H1 (cell line): ENCODE measurements around the gene OASL. TPM values are rescaled to one million over a fixed set of nuclear protein-coding genes. Genes with fewer than 3 reads are reported as not detected.

Source experiments
- CTCF ChIA-PET: fragments of 300-600 bp; sonication (Branson Sonifier 250); formaldehyde crosslinking; loops from one replicate; lab custom pipeline; 2021; ENCODE audit not compliant: partially characterized antibody; lab: Charles Lee
- POLR2A ChIA-PET: fragments of 300-600 bp; sonication (Branson Sonifier 250); formaldehyde crosslinking; loops from one replicate; lab custom pipeline; 2021; ENCODE audit warnings: inconsistent platforms; ENCODE audit not compliant: partially characterized antibody; lab: Charles Lee
- DNase-seq, 2 experiments: peaks; one replicate each; pipeline versions ENCODE4 v3.0.0 to v3.0.0-alpha.2; 2010 to 2022; ENCODE audit warnings: low spot score in 2 of 2, low read depth in 1 of 2, mixed read lengths in 1 of 2
- FAIRE-seq: peaks from 2 replicates; lab custom pipeline; 2011; peaks lifted over from hg19 to GRCh38; lab: Jason Lieb, UNC
- H2AFZ ChIP-seq: 2 replicates; pipeline ENCODE4 v1.8.1; 2012; ENCODE audit warnings: low read length, inconsistent platforms
- H2AK5ac ChIP-seq: 2 replicates; pipeline ENCODE4 v1.6.1; 2013; ENCODE audit warnings: low read depth, low read length
- H2BK120ac ChIP-seq: replicated peaks from 2 replicates; pipeline ENCODE3; 2013; ENCODE audit warnings: low read depth, low read length, inconsistent platforms
- H2BK12ac ChIP-seq: 2 replicates; pipeline ENCODE4 v1.6.1; 2013; ENCODE audit warnings: low read depth, low read length
- H2BK15ac ChIP-seq: 2 replicates; pipeline ENCODE4 v1.6.1; 2013; ENCODE audit warnings: low read length
- H2BK20ac ChIP-seq: 2 replicates; pipeline ENCODE4 v1.6.1; 2013; ENCODE audit warnings: low read length
- H2BK5ac ChIP-seq: 2 replicates; pipeline ENCODE4 v1.6.1; 2013; ENCODE audit warnings: low read depth, low read length
- H3K14ac ChIP-seq: 2 replicates; pipeline ENCODE4 v1.6.1; 2013; ENCODE audit warnings: inconsistent platforms; ENCODE audit not compliant: insufficient read length
- H3K18ac ChIP-seq: 2 replicates; pipeline ENCODE4 v1.6.1; 2013; ENCODE audit warnings: low read length; ENCODE audit errors: extremely low read depth
- H3K23ac ChIP-seq: 2 replicates; pipeline ENCODE4 v1.6.1; 2013; ENCODE audit warnings: inconsistent platforms; ENCODE audit not compliant: insufficient read length
- H3K23me2 ChIP-seq: 2 replicates; pipeline ENCODE4 v1.6.1; 2013; ENCODE audit warnings: low read depth, low read length
- H3K27ac ChIP-seq: 2 replicates; pipeline ENCODE4 v1.6.1; 2011; ENCODE audit warnings: low read depth, low read length, inconsistent platforms
- H3K27me3 ChIP-seq, 4 experiments: replicated peaks in 1 of 4; 1 replicate in 1 of 4; 2 replicates in 3 of 4; pipeline versions ENCODE4 v1.6.1 to v1.8.1; 2011 to 2013; ENCODE audit warnings: low read length in 3 of 4, mild to moderate bottlenecking in 3 of 4, inconsistent platforms in 2 of 4, mixed read lengths in 2 of 4, moderate library complexity in 1 of 4; ENCODE audit not compliant: control insufficient read depth in 3 of 4, insufficient read depth in 3 of 4; ENCODE audit errors: extremely low read depth in 1 of 4
- H3K36me3 ChIP-seq, 4 experiments: 2 replicates each; pipeline versions ENCODE4 v1.6.1 to v1.8.1; 2011 to 2013; ENCODE audit warnings: mild to moderate bottlenecking in 4 of 4, low read length in 3 of 4, moderate library complexity in 2 of 4, control low read depth in 1 of 4, inconsistent platforms in 1 of 4; ENCODE audit not compliant: insufficient read depth in 4 of 4, control insufficient read depth in 2 of 4
- H3K4ac ChIP-seq: replicated peaks from 2 replicates; pipeline ENCODE3; 2013; ENCODE audit warnings: low read length, low read depth, mixed read lengths, inconsistent platforms; ENCODE audit not compliant: insufficient read length
- H3K4me1 ChIP-seq, 4 experiments: replicated peaks in 1 of 4; 1 replicate in 1 of 4; 2 replicates in 3 of 4; pipeline versions ENCODE4 v1.6.1 to v1.8.1; 2011 to 2013; ENCODE audit warnings: low read length in 3 of 4, inconsistent platforms in 2 of 4, mixed read lengths in 1 of 4; ENCODE audit not compliant: insufficient read depth in 4 of 4, control insufficient read depth in 3 of 4
- H3K4me2 ChIP-seq, 2 experiments: 2 replicates each; pipeline versions ENCODE4 v1.6.1 to v1.8.1; 2011 to 2013; ENCODE audit warnings: low read depth in 2 of 2, low read length in 2 of 2, control low read depth in 1 of 2, inconsistent platforms in 1 of 2, mild to moderate bottlenecking in 1 of 2; ENCODE audit not compliant: insufficient read depth in 1 of 2
- H3K4me3 ChIP-seq, 4 experiments: fragments of 200-600, 300-600 bp in 1 of 4; sonication (generic), shearing (Covaris generic), sonication (Bioruptor Twin) in 1 of 4; 2 replicates each; pipeline versions ENCODE4 v1.5.1 to v1.8.1; 2011 to 2016; ENCODE audit warnings: low read length in 4 of 4, low read depth in 3 of 4, control low read depth in 2 of 4, inconsistent platforms in 2 of 4, mild to moderate bottlenecking in 2 of 4, mixed read lengths in 1 of 4, moderate library complexity in 1 of 4; ENCODE audit not compliant: insufficient read depth in 2 of 4; ENCODE audit errors: extremely low read depth in 1 of 4
- H3K56ac ChIP-seq: replicated peaks from 2 replicates; pipeline ENCODE3; 2013; ENCODE audit warnings: low read depth, mild to moderate bottlenecking, mixed read lengths, low read length, inconsistent platforms; ENCODE audit not compliant: insufficient read length
- H3K79me1 ChIP-seq: 2 replicates; pipeline ENCODE4 v1.6.1; 2013; ENCODE audit warnings: low read depth, low read length, control low read depth
- H3K79me2 ChIP-seq, 2 experiments: 2 replicates each; pipeline versions ENCODE4 v1.6.1 to v1.8.1; 2012 to 2013; ENCODE audit warnings: low read length in 2 of 2, mild to moderate bottlenecking in 2 of 2, inconsistent platforms in 1 of 2; ENCODE audit not compliant: insufficient read depth in 2 of 2, control insufficient read depth in 1 of 2
- H3K9ac ChIP-seq, 4 experiments: replicated peaks in 1 of 4; 1 replicate in 1 of 4; 2 replicates in 3 of 4; pipeline versions ENCODE4 v1.6.1 to v1.8.1; 2011 to 2013; ENCODE audit warnings: low read depth in 3 of 4, low read length in 3 of 4, control low read depth in 2 of 4, mild to moderate bottlenecking in 2 of 4, moderate library complexity in 2 of 4, inconsistent platforms in 1 of 4; ENCODE audit errors: extremely low read depth in 1 of 4
- H3K9me3 ChIP-seq, 2 experiments: 2 replicates each; pipeline versions ENCODE4 v1.6.1 to v1.8.1; 2012 to 2013; ENCODE audit warnings: mild to moderate bottlenecking in 2 of 2, moderate library complexity in 2 of 2, control low read depth in 1 of 2, inconsistent platforms in 1 of 2, low read depth in 1 of 2, low read length in 1 of 2, mixed read lengths in 1 of 2; ENCODE audit not compliant: insufficient read depth in 2 of 2
- H4K20me1 ChIP-seq, 2 experiments: replicated peaks in 1 of 2; 2 replicates each; pipeline versions ENCODE3 to v1.8.1; 2011 to 2013; ENCODE audit warnings: inconsistent platforms in 2 of 2, low read length in 2 of 2, mild to moderate bottlenecking in 1 of 2; ENCODE audit not compliant: insufficient read depth in 2 of 2, control insufficient read depth in 1 of 2
- H4K5ac ChIP-seq: 2 replicates; pipeline ENCODE4 v1.6.1; 2013; ENCODE audit warnings: low read length, low read depth, mixed read lengths, inconsistent platforms; ENCODE audit not compliant: insufficient read length
- H4K8ac ChIP-seq: 2 replicates; pipeline ENCODE4 v1.8.0; 2013; ENCODE audit warnings: mild to moderate bottlenecking, moderate library complexity, low read length, inconsistent platforms; ENCODE audit not compliant: insufficient read depth; ENCODE audit errors: extremely low read depth
- H4K91ac ChIP-seq: replicated peaks from 2 replicates; pipeline ENCODE3; 2013; ENCODE audit warnings: low read length, mixed read lengths, inconsistent platforms; ENCODE audit not compliant: insufficient read length
- BRCA1 ChIP-seq: IDR thresholded peaks from 2 replicates; pipeline ENCODE4 v1.6.1; 2012; ENCODE audit warnings: low read depth, low read length, improper control_type of control experiment
- CEBPB ChIP-seq: IDR thresholded peaks from 2 replicates; pipeline ENCODE4 v1.6.1; 2012; ENCODE audit warnings: low read depth, low read length
- CHD2 ChIP-seq: IDR thresholded peaks from 2 replicates; pipeline ENCODE4 v1.6.1; 2012; ENCODE audit warnings: low read length, improper control_type of control experiment
- CTBP2 ChIP-seq: IDR thresholded peaks from 2 replicates; pipeline ENCODE4 v1.7.0; 2011; ENCODE audit warnings: borderline replicate concordance, mild to moderate bottlenecking, moderate library complexity, mixed read lengths, low read length; ENCODE audit not compliant: insufficient read depth, insufficient read length
- EP300 ChIP-seq, 2 experiments: IDR thresholded peaks; 1 replicate in 1 of 2; 2 replicates in 1 of 2; pipeline ENCODE4 v1.6.1; 2011 to 2012; ENCODE audit warnings: low read depth in 2 of 2, low read length in 2 of 2, mild to moderate bottlenecking in 2 of 2, borderline replicate concordance in 1 of 2, inconsistent platforms in 1 of 2, moderate library complexity in 1 of 2
- FOSL1 ChIP-seq: IDR thresholded peaks from 2 replicates; pipeline ENCODE4 v1.6.1; 2011; ENCODE audit warnings: mild to moderate bottlenecking, low read depth, low read length, moderate library complexity; ENCODE audit not compliant: insufficient read depth
- HDAC2 ChIP-seq, 2 experiments: fragments of 300-600 bp in 1 of 2; sonication (generic) in 1 of 2; IDR thresholded peaks; 2 replicates each; pipeline ENCODE4 v1.6.1; 2011 to 2012; ENCODE audit warnings: low read depth in 2 of 2, low read length in 2 of 2, mild to moderate bottlenecking in 2 of 2, moderate library complexity in 2 of 2, borderline replicate concordance in 1 of 2, inconsistent platforms in 1 of 2
- JUND ChIP-seq: IDR thresholded peaks from 2 replicates; pipeline ENCODE4 v1.6.1; 2011; ENCODE audit warnings: mild to moderate bottlenecking, improper control_type of control experiment, low read length
- KDM5A ChIP-seq: fragments of 200-600 bp; IDR thresholded peaks from 2 replicates; pipeline ENCODE4 v1.7.1; 2012; ENCODE audit warnings: mild to moderate bottlenecking, low read length, inconsistent platforms, mixed read lengths
- NANOG ChIP-seq: IDR thresholded peaks from 2 replicates; pipeline ENCODE4 v1.6.1; 2011; ENCODE audit warnings: low read length, low read depth, mild to moderate bottlenecking, inconsistent platforms; ENCODE audit not compliant: insufficient read depth, poor library complexity, severe bottlenecking
- POLR2AphosphoS5 ChIP-seq: IDR thresholded peaks from 2 replicates; pipeline ENCODE4 v1.6.1; 2011; ENCODE audit warnings: low read depth, low read length
- POU5F1 ChIP-seq: IDR thresholded peaks from 2 replicates; pipeline ENCODE4 v1.6.1; 2011; ENCODE audit warnings: low read depth, mild to moderate bottlenecking, low read length, moderate library complexity
- SP2 ChIP-seq: IDR thresholded peaks from 2 replicates; pipeline ENCODE4 v1.6.1; 2012; ENCODE audit warnings: mild to moderate bottlenecking, low read length, inconsistent platforms
- SP4 ChIP-seq: IDR thresholded peaks from 2 replicates; pipeline ENCODE4 v1.6.1; 2012; ENCODE audit warnings: low read length, inconsistent platforms
- SUZ12 ChIP-seq: fragments of 200-600 bp; sonication (generic); IDR thresholded peaks from 2 replicates; pipeline ENCODE4 v1.6.1; 2012; ENCODE audit warnings: mild to moderate bottlenecking, inconsistent platforms, low read length, moderate library complexity, mixed read lengths
- WGBS, 2 experiments: shearing (Covaris generic) in 1 of 2; methylation state at CpG; one replicate each; pipeline versions ENCODE4 v1.1.6 to v1.1.7; 2013 to 2015; ENCODE audit warnings: low lambda C conversion rate in 2 of 2, mixed read lengths in 2 of 2, inconsistent platforms in 1 of 2, low coverage in 1 of 2, missing lambda C conversion rate in 1 of 2; ENCODE audit not compliant: insufficient replicate concordance in 2 of 2, insufficient coverage in 1 of 2, insufficient read length in 1 of 2; ENCODE audit errors: extremely low coverage in 1 of 2, missing lambda C conversion rate in 1 of 2; 5-methylcytosine and 5-hydroxymethylcytosine counted together
- polyA plus RNA-seq, 7 experiments: library from polyadenylated mRNA; depleted of rRNA in 3 of 7; stranded (reverse) in 5 of 7; unstranded in 2 of 7; fragments of >200 nt in 5 of 7; fragments of 200-250 nt in 2 of 7; gene quantifications; 1 replicate in 5 of 7; 2 replicates in 1 of 7; 4 replicates in 1 of 7; pipeline versions ENCODE4 v1.2.1 to v1.2.3, GENCODE V29; 2011 to 2013; ENCODE audit warnings: missing spikeins in 2 of 7, mixed read lengths in 2 of 7
- total RNA-seq: library from RNA; stranded (reverse); fragmentation: NEBNext Ultra II Directional; extraction: Animal tissue kit (Norgen Biotek cat#: 25700); gene quantifications from 2 replicates; pipeline ENCODE4 v1.2.1, GENCODE V29; 2021

Gene OASL
- total and polyA plus RNA-seq, 2 of the 8 experiments (the other 6 are each of a cell fraction or from before 2014, with no cell fraction given), result not detected

- no peak for DNase-seq
- no peaks in the 10 kb centered on the region for H3K4me1 ChIP-seq
- H2BK20ac ChIP-seq, result no peak overlapping the region
- H2AK5ac ChIP-seq, result no peak overlapping the region
- no peaks in the 10 kb centered on the region for H3K79me2 ChIP-seq
- no peak overlapping the region for H2BK12ac ChIP-seq
- no peaks in the 10 kb centered on the region for H4K20me1 ChIP-seq
- H3K56ac ChIP-seq, result no peak overlapping the region
- no peaks in the 10 kb centered on the region for H3K36me3 ChIP-seq
- H3K4ac ChIP-seq, result no peak overlapping the region
- no peak overlapping the region for H3K14ac ChIP-seq
- H3K27me3 ChIP-seq, result peaks cover 0 to 2% (median 0%) of the 10 kb centered on the region in 4 experiments; a peak in 1 of 7 replicates
- ChIA-PET CTCF (interaction anchor here (0.8 to 3.2 kb wide), 6 partner anchors 10 to 76 kb away, joined by 3 to 19 read pairs (median 4); no protein-coding TSS in a partner anchor), POLR2A (no interaction called here)
- H3K18ac ChIP-seq, result no peak overlapping the region
- H4K8ac ChIP-seq, result no peak overlapping the region
- H3K4me3 ChIP-seq, result no peak overlapping the region
- no peak overlapping the region for H3K4me2 ChIP-seq
- FAIRE-seq, result no peak
- WGBS, 2 experiments, result 88% methylated on average over 2 of the region's 2 CpGs; no CpG with 5 or more reads in 1 of the 2 experiments
- peaks cover 4% of the 10 kb centered on the region in 2 experiments; a peak in 2 of 4 replicates for H3K9me3 ChIP-seq
- H2BK15ac ChIP-seq, result no peak overlapping the region
- H3K27ac ChIP-seq, result no peak overlapping the region
- no peak overlapping the region for H4K91ac ChIP-seq
- H3K23me2 ChIP-seq, result no peaks in the 10 kb centered on the region
- no peak overlapping the region for H3K23ac ChIP-seq
- no peak overlapping the region for H2AFZ ChIP-seq
- no peak overlapping the region for H2BK5ac ChIP-seq
- H3K9ac ChIP-seq, result no peak overlapping the region
- no peak overlapping the region for H4K5ac ChIP-seq
- H2BK120ac ChIP-seq, result no peak overlapping the region
- H3K79me1 ChIP-seq, result no peaks in the 10 kb centered on the region
- TF ChIP-seq POU5F1 (no peak), POLR2AphosphoS5 (no peak), CHD2 (no peak), CTBP2 (no peak), SUZ12 (no peak), NANOG (no peak), SP2 (no peak), SP4 (no peak), FOSL1 (no peak), CEBPB (no peak), KDM5A (no peak), JUND (no peak), BRCA1 (no peak), HDAC2 (IDR thresholded peaks at IDR 0.05; ENCODE audit: borderline replicate concordance in 1 of 2, low read depth in 2 of 2, low read length in 2 of 2) (no peak), EP300 (IDR thresholded peaks at IDR 0.05; ENCODE audit: borderline replicate concordance in 1 of 2, low read depth in 2 of 2, low read length in 2 of 2) (no peak)
These were observed 41.9 kb upstream of the OASL start for GRCh38 chr12:121080909-121081308.
